ENCODE measurements around the gene SMIM14. TPM values are rescaled to one million over a fixed set of nuclear protein-coding genes. Genes with fewer than 3 reads are reported as not detected.
"Not testable (repeated sequence)": the region's sequence is repeated elsewhere in the genome, so short reads cannot be mapped to it uniquely, and the experiment has no call there.

The SMIM14 gene
- total and polyA plus RNA-seq, 2 donors, result 36.4 to 45.2 TPM

GRCh38 chr4:39635023-39635422 is 3.6 kb downstream of the SMIM14 start:
- Histone ChIP-seq H3K4me1 (ENCODE audit: insufficient read depth) (no peaks in the 10 kb centered on the region), H3K36me3 (ENCODE audit: insufficient read depth) (no peaks in the 10 kb centered on the region), H3K4me3 (ENCODE audit: low read depth, low read length) (no peak overlapping the region), H3K27ac (ENCODE audit: low read depth) (no peak overlapping the region)
- DNase-seq (ENCODE audit: extremely low spot score), result no peak
- 48% methylated on average over 1 of the region's 1 CpG for WGBS

DNA sequence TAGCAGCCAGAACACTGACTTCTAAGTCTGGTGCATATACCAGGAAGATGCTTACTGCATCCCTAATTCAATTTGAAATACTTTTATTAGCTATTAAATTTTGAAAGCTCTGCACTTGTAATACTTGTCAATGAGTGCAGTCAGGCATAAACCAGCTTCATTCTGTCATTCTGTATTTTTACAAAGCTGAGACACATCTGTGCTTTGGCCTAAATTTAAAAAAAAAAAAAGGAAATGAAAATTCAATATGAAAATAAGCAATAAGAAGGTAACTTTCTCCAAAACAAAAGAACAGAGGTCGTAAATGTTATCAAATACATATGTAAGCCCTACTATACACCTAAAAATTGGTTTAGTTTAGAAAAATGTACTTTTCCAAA is 7.0 kb downstream of the SMIM14 start:
- no peak for DNase-seq (ENCODE audit: extremely low spot score)
- 96% methylated on average over 1 of the region's 1 CpG for WGBS
- H3K27ac ChIP-seq (ENCODE audit: low read depth), result no peak overlapping the region
- H3K4me3 ChIP-seq (ENCODE audit: low read depth, low read length), result no peak overlapping the region
- H3K4me1 ChIP-seq (ENCODE audit: insufficient read depth), result no peaks in the 10 kb centered on the region
- H3K36me3 ChIP-seq (ENCODE audit: insufficient read depth), result no peaks in the 10 kb centered on the region

GRCh38 chr4:39627413-39627812 is 11.3 kb downstream of the SMIM14 start:
- DNase-seq (ENCODE audit: extremely low spot score), result no peak
- Histone ChIP-seq H3K4me1 (ENCODE audit: insufficient read depth) (no peaks in the 10 kb centered on the region), H3K4me3 (ENCODE audit: low read depth, low read length) (no peak overlapping the region), H3K27ac (ENCODE audit: low read depth) (no peak overlapping the region), H3K36me3 (ENCODE audit: insufficient read depth) (no peaks in the 10 kb centered on the region)
- 98% methylated on average over 2 of the region's 2 CpGs for WGBS

DNA sequence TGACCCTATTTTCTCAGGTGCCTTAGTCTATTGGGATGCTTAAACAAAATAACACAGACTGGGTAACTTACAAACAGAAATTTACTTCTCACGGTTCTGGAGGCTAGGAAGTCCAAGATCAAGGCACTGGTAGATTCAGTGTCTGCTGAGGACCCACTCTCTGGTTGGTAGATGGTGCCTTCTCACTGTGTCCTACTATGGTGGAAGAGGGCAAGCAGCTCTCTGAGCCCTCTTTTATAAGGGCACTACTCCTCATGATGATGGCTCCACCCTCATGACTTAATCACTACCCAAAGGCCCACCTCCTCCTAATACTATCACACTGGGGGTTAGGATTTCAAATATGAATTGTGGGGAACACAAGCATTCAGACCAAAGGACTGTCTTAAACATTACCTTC is 11.8 kb downstream of the SMIM14 start:
- H3K4me1 ChIP-seq (ENCODE audit: insufficient read depth), result no peaks in the 10 kb centered on the region
- no peak for DNase-seq (ENCODE audit: extremely low spot score)
- WGBS, result 84% methylated on average over 1 of the region's 1 CpG
- H3K36me3 ChIP-seq (ENCODE audit: insufficient read depth), result no peaks in the 10 kb centered on the region
- no peak overlapping the region for H3K27ac ChIP-seq (ENCODE audit: low read depth)
- H3K4me3 ChIP-seq (ENCODE audit: low read depth, low read length), result no peak overlapping the region

DNA sequence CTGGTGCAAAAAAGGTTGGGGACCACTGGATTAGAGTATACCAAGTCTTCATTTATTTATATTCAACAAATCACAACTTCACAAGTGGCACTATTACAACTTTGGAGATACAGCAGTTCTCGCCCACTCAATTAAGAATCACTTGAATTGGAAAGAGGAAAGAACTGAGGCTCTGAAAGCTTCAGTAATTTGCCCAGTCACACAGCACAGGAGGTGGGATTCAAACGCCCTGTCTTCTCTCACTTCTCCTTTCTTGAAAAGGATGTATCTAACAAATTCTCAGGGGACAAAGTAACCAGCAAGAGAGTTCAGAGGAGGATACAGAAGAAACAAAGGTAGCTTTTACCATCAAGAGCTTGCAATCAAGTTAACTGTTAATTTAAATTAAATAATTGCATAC is 12.4 kb downstream of the SMIM14 start:
- Histone ChIP-seq H3K27ac (ENCODE audit: low read depth) (no peak overlapping the region), H3K4me3 (ENCODE audit: low read depth, low read length) (no peak overlapping the region), H3K4me1 (ENCODE audit: insufficient read depth) (no peaks in the 10 kb centered on the region), H3K36me3 (ENCODE audit: insufficient read depth) (no peaks in the 10 kb centered on the region)
- no peak for DNase-seq (ENCODE audit: extremely low spot score)
- 85% methylated on average over 2 of the region's 2 CpGs for WGBS

GRCh38 chr4:39621582-39621981 is 17.1 kb downstream of the SMIM14 start:
- Histone ChIP-seq H3K27ac (ENCODE audit: low read depth) (no peak overlapping the region), H3K36me3 (ENCODE audit: insufficient read depth) (no peaks in the 10 kb centered on the region), H3K4me3 (ENCODE audit: low read depth, low read length) (no peak overlapping the region), H3K4me1 (ENCODE audit: insufficient read depth) (no peaks in the 10 kb centered on the region)
- no peak for DNase-seq (ENCODE audit: extremely low spot score)
- 56% methylated on average over 9 of the region's 9 CpGs for WGBS

DNA sequence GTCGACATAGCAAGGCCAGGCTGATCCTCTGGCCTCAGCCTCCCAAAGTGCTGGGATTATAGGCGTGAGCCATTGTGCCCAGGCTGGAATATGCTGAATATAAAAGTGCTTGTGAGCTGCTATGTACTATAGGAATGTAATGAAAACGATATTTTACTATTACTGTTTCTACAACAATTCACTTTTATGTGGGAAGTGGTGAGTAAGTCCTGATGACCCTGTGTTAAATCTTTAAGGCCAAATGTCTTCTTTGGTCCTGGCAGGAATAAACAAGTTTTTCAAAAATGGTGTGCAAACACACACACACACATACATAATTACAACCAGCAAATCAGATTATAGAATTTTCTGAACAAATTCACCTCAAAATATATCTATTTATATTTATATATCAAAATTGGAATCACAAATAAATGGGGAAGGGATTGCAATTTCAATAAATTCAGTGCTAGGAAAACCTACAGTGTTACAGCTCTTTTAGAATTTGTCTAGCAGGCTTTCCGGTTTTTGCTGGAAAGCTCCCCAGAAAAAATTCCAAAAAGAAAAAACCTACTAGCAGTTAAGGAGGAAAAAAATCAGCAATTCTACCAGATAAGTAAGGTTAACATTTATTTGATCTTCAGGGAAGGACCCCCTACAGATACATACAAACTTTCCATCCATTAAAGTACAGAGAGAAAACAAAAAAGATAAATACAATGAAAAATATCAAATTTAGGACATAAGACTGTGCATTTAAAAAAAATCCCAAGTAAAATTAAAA is 17.9 kb downstream of the SMIM14 start:
- H3K27ac ChIP-seq (ENCODE audit: low read depth), result no peak overlapping the region
- H3K4me1 ChIP-seq (ENCODE audit: insufficient read depth), result no peaks in the 10 kb centered on the region
- H3K4me3 ChIP-seq (ENCODE audit: low read depth, low read length), result no peak overlapping the region
- no peaks in the 10 kb centered on the region for H3K36me3 ChIP-seq (ENCODE audit: insufficient read depth)
- no peak for DNase-seq (ENCODE audit: extremely low spot score)
- 71% methylated on average over 4 of the region's 4 CpGs for WGBS

DNA sequence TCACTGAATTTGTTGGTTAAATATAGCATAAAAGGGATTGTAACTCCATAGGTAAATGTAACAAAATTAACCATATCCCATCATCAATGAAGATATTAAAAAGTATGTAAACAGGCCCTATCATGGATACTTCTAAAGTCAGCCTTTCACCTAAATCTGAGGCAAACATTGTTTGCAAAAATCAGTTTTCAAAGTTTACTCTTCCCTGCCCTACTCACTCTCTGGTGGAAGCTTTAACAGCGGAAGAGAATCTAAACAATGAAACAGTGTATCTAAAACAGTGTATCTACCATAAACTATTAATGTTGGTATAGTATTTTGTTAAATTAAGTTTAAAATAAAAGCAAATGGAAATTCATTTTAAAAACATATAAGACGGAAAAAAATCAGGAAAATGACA is 21.1 kb downstream of the SMIM14 start:
- no peak for DNase-seq (ENCODE audit: extremely low spot score)
- 91% methylated on average over 2 of the region's 2 CpGs for WGBS
- H3K4me3 ChIP-seq (ENCODE audit: low read depth, low read length), result no peak overlapping the region
- H3K4me1 ChIP-seq (ENCODE audit: insufficient read depth), result no peaks in the 10 kb centered on the region
- H3K27ac ChIP-seq (ENCODE audit: low read depth), result no peak overlapping the region
- H3K36me3 ChIP-seq (ENCODE audit: insufficient read depth), result no peaks in the 10 kb centered on the region

- Histone ChIP-seq H3K4me1 (ENCODE audit: insufficient read depth) (no peaks in the 10 kb centered on the region), H3K27ac (ENCODE audit: low read depth) (no peak overlapping the region), H3K36me3 (ENCODE audit: insufficient read depth) (no peaks in the 10 kb centered on the region), H3K4me3 (ENCODE audit: low read depth, low read length) (no peak overlapping the region)
- no peak for DNase-seq (ENCODE audit: extremely low spot score)
- WGBS, result 91% methylated on average over 1 of the region's 1 CpG
These were observed 22.0 kb downstream of the SMIM14 start for GRCh38 chr4:39616651-39617050.

DNA sequence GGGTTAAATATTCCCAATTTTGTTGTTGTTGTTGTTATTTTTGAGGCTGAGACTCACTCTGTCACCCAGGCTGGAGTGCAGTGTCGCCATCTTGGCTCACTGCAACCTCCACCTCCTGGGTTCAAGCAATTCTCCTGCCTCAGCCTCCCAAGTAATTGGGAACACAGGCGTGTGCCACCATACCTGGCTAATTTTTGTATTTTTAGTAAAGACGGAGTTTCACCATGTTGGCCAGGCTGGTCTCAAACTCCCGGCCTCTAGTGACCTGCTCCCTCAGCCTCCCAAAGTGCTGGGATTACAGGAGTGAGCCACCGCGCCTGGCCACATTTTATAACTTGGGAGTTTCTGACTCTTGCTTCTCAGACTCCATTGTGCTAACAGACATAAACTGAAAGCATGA is 22.6 kb downstream of the SMIM14 start:
- DNase-seq (ENCODE audit: extremely low spot score); H3K4me3 ChIP-seq (ENCODE audit: low read depth, low read length); H3K36me3 ChIP-seq (ENCODE audit: insufficient read depth); H3K4me1 ChIP-seq (ENCODE audit: insufficient read depth); H3K27ac ChIP-seq (ENCODE audit: low read depth): not testable (repeated sequence)
- 97% methylated on average over 6 of the region's 6 CpGs for WGBS

- no peak for DNase-seq (ENCODE audit: extremely low spot score)
- Histone ChIP-seq H3K4me1 (ENCODE audit: insufficient read depth) (no peaks in the 10 kb centered on the region), H3K36me3 (ENCODE audit: insufficient read depth) (no peaks in the 10 kb centered on the region), H3K4me3 (ENCODE audit: low read depth, low read length) (no peak overlapping the region), H3K27ac (ENCODE audit: low read depth) (no peak overlapping the region)
- 87% methylated on average over 3 of the region's 3 CpGs for WGBS
These were observed 24.0 kb downstream of the SMIM14 start for GRCh38 chr4:39614487-39615162.

GRCh38 chr4:39613093-39613656 is 25.5 kb downstream of the SMIM14 start:
- H3K27ac ChIP-seq (ENCODE audit: low read depth), result no peak overlapping the region
- WGBS, result 19% methylated on average over 2 of the region's 2 CpGs
- DNase-seq (ENCODE audit: extremely low spot score), result no peak
- H3K36me3 ChIP-seq (ENCODE audit: insufficient read depth), result peaks cover 3% of the 10 kb centered on the region
- no peaks in the 10 kb centered on the region for H3K4me1 ChIP-seq (ENCODE audit: insufficient read depth)
- H3K4me3 ChIP-seq (ENCODE audit: low read depth, low read length), result no peak overlapping the region

DNA sequence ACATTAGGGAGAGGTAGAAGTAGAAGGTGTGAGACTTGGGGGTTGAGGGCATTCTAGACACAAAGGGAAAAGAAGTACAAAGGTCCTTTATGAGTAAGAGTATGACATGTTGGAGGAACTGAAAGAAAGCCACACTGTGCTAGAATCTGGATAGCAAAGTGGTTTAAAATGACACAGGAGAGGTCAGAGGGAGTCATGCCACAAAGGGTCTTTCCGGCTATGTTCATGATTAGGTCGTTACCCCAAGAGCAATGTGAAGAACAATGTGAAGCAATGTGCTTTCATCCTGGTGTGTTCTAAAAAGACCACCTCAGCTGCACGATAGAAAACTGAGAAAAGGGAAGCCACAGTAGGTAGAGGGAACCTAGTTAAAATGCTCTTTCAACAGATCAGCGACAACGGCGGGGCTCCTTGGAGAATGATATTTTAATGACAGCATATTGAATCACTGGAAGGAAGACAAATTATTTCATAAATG is 29.2 kb downstream of the SMIM14 start:
- Histone ChIP-seq H3K4me1 (ENCODE audit: insufficient read depth) (no peaks in the 10 kb centered on the region), H3K27ac (ENCODE audit: low read depth) (no peak overlapping the region), H3K4me3 (ENCODE audit: low read depth, low read length) (no peak overlapping the region), H3K36me3 (ENCODE audit: insufficient read depth) (peaks cover 4% of the 10 kb centered on the region)
- DNase-seq (ENCODE audit: extremely low spot score), result no peak
- 91% methylated on average over 6 of the region's 6 CpGs for WGBS

DNA sequence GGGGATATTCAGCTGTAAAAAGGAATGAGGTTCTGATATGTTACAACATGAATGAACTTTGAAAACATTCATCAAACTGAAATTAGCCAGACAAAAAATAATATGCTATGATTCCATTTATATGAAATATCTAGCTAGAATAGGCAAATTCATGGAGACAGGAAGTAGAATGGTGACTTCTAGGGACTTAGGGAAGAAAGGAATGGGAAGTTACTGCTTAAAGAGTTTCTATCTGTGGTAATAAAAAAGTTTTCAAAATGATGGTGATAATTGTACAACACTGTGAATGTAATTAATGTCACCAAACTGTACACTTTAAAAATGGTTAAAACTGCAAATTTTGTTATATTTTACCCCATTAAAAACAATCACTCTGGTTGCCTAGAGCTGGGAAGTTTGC is 30.2 kb downstream of the SMIM14 start:
- no peak for DNase-seq (ENCODE audit: extremely low spot score)
- Histone ChIP-seq H3K27ac (ENCODE audit: low read depth) (no peak overlapping the region), H3K36me3 (ENCODE audit: insufficient read depth) (peaks cover 4% of the 10 kb centered on the region), H3K4me3 (ENCODE audit: low read depth, low read length) (no peak overlapping the region), H3K4me1 (ENCODE audit: insufficient read depth) (no peaks in the 10 kb centered on the region)

All from urinary bladder (tissue), 4 donors.